ENCODE measurements around the gene SQOR.

DNA sequence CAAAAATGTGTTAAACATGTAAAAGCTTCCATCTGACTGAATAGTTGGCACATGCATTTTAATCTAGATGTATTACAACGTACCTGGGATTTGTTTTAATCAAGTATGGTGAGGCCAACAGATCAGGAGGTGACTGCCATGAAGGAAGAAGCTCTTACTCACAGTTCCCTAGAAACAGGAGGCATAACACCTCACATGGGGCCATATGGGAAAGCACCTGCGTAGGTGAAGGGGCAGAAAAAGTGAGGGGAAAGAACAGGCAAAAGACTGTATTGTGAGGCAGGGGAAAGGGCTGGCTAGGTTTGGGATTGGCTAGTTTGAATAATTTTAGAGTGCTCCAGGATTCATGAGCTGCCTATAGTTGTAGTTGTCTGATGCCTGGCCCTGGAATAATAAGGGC, 9.6 kb downstream of the SQOR start:
- TF ChIP-seq CTCF (conservative IDR thresholded peaks at IDR 0.05; ENCODE audit: low read depth in 2 of 2), result no peak
- TF ChIP-seq, protein P1, sequence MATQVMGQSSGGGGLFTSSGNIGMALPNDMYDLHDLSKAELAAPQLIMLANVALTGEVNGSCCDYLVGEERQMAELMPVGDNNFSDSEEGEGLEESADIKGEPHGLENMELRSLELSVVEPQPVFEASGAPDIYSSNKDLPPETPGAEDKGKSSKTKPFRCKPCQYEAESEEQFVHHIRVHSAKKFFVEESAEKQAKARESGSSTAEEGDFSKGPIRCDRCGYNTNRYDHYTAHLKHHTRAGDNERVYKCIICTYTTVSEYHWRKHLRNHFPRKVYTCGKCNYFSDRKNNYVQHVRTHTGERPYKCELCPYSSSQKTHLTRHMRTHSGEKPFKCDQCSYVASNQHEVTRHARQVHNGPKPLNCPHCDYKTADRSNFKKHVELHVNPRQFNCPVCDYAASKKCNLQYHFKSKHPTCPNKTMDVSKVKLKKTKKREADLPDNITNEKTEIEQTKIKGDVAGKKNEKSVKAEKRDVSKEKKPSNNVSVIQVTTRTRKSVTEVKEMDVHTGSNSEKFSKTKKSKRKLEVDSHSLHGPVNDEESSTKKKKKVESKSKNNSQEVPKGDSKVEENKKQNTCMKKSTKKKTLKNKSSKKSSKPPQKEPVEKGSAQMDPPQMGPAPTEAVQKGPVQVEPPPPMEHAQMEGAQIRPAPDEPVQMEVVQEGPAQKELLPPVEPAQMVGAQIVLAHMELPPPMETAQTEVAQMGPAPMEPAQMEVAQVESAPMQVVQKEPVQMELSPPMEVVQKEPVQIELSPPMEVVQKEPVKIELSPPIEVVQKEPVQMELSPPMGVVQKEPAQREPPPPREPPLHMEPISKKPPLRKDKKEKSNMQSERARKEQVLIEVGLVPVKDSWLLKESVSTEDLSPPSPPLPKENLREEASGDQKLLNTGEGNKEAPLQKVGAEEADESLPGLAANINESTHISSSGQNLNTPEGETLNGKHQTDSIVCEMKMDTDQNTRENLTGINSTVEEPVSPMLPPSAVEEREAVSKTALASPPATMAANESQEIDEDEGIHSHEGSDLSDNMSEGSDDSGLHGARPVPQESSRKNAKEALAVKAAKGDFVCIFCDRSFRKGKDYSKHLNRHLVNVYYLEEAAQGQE (IDR thresholded peaks at IDR 0.05; ENCODE audit: unreplicated experiment), result no peak

All from GM23338 (cell line).